Endothelial cell of umbilical vein (primary cell): Measurements from ENCODE around the gene CDC42SE1.

ENCODE experiments used
- CTCF ChIP-seq, 2 donors: IDR thresholded peaks; 1 replicate in 1 of 2; 2 replicates in 1 of 2; pipeline ENCODE4 v1.5.1; 2011; ENCODE audit warnings: low read length in 2 of 2, mild to moderate bottlenecking in 2 of 2, moderate library complexity in 2 of 2, control low read depth in 1 of 2, inconsistent platforms in 1 of 2, low read depth in 1 of 2; ENCODE audit not compliant: insufficient read depth in 1 of 2; ENCODE audit errors: extremely low read depth in 1 of 2
- EZH2 ChIP-seq: IDR thresholded peaks from 2 replicates; pipeline ENCODE4 v1.6.1; 2012; ENCODE audit warnings: borderline replicate concordance, low read depth, mild to moderate bottlenecking, moderate library complexity, low read length, inconsistent platforms; ENCODE audit not compliant: severe bottlenecking
- MAX ChIP-seq: IDR thresholded peaks from 2 replicates; pipeline ENCODE4 v1.6.1; 2011; ENCODE audit not compliant: insufficient read depth, insufficient read length
- MYC ChIP-seq: IDR thresholded peaks from one replicate; pipeline ENCODE4 v1.6.1; 2011; ENCODE audit warnings: mild to moderate bottlenecking, low read depth, low read length
- POLR2A ChIP-seq: IDR thresholded peaks from 2 replicates; pipeline ENCODE4 v1.6.1; 2012; ENCODE audit warnings: low read depth, mild to moderate bottlenecking, control low read depth, low read length
- POLR2AphosphoS5 ChIP-seq: IDR thresholded peaks from 2 replicates; pipeline ENCODE4 v1.6.1; 2012; ENCODE audit warnings: low read depth, mild to moderate bottlenecking, control low read depth, low read length, moderate library complexity; ENCODE audit not compliant: insufficient read depth

DNA sequence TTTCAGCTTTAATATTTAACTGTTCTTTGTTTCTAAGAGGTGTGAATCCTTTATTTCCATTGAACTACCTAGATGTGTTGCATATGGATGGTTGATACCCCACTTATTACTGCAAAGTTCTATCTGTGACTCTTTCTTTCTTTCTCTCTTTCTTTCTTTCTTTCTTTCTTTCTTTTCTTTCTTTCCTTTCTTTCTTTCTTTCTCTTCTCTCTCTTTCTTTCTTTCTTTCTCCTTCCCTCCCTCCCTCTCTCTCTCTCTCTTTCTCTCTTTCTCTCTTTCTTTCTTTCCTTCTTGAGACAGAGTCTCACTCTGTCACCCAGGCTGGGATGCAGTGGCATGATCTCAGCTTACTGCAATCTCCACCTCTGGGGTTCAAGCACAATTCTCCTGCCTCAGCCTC is 45.2 kb upstream of the CDC42SE1 start:
- no peak for TF ChIP-seq CTCF (IDR thresholded peaks at IDR 0.05; ENCODE audit: extremely low read depth in 1 of 2, insufficient read depth in 1 of 2, low read depth in 1 of 2, low read length in 2 of 2)
- no peak for TF ChIP-seq EZH2
- no peak for TF ChIP-seq POLR2A
- TF ChIP-seq MYC = no peak
- no peak for TF ChIP-seq MAX
- no peak for TF ChIP-seq POLR2AphosphoS5
